ENCODE data around the gene IL22.

Gene IL22

GRCh38 chr12:68250454-68250853, 3.0 kb downstream of the IL22 start:
- no peaks in the 10 kb centered on the region for H3K9me2 ChIP-seq (replicated peaks; ENCODE audit: low read depth, low read length)
- H3K4me2 ChIP-seq (ENCODE audit: low read depth, low read length, poor library complexity, severe bottlenecking), result no peak overlapping the region
- H3K27me3 ChIP-seq (ENCODE audit: insufficient read depth, low read length, poor library complexity, severe bottlenecking), result no peaks in the 10 kb centered on the region
- H3K9me3 ChIP-seq (ENCODE audit: insufficient read depth, low read depth, low read length), result no peaks in the 10 kb centered on the region
- H3F3A ChIP-seq (ENCODE audit: low read depth), result no peaks in the 10 kb centered on the region
- TF ChIP-seq, protein P1, sequence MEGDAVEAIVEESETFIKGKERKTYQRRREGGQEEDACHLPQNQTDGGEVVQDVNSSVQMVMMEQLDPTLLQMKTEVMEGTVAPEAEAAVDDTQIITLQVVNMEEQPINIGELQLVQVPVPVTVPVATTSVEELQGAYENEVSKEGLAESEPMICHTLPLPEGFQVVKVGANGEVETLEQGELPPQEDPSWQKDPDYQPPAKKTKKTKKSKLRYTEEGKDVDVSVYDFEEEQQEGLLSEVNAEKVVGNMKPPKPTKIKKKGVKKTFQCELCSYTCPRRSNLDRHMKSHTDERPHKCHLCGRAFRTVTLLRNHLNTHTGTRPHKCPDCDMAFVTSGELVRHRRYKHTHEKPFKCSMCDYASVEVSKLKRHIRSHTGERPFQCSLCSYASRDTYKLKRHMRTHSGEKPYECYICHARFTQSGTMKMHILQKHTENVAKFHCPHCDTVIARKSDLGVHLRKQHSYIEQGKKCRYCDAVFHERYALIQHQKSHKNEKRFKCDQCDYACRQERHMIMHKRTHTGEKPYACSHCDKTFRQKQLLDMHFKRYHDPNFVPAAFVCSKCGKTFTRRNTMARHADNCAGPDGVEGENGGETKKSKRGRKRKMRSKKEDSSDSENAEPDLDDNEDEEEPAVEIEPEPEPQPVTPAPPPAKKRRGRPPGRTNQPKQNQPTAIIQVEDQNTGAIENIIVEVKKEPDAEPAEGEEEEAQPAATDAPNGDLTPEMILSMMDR (conservative IDR thresholded peaks at IDR 0.05; ENCODE audit: low read length), result no peak
- TF ChIP-seq EZH2phosphoT487 (IDR thresholded peaks at IDR 0.05; ENCODE audit: borderline replicate concordance), result no peak
- no peak overlapping the region for H3K9ac ChIP-seq (ENCODE audit: low read depth, low read length, poor library complexity, severe bottlenecking)
- H2AFZ ChIP-seq (ENCODE audit: low read length), result no peak overlapping the region
- no peaks in the 10 kb centered on the region for H3K36me3 ChIP-seq (ENCODE audit: insufficient read depth, low read length)
- H3K4me3 ChIP-seq (ENCODE audit: low read length, poor library complexity, severe bottlenecking), result no peak overlapping the region
- no peaks in the 10 kb centered on the region for H3K79me2 ChIP-seq (ENCODE audit: insufficient read depth, low read length)
- H4K20me1 ChIP-seq (ENCODE audit: insufficient read depth, low read length, poor library complexity, severe bottlenecking), result no peaks in the 10 kb centered on the region
- H3K4me1 ChIP-seq (ENCODE audit: insufficient read depth, low read length, poor library complexity, severe bottlenecking), result no peaks in the 10 kb centered on the region

DNA sequence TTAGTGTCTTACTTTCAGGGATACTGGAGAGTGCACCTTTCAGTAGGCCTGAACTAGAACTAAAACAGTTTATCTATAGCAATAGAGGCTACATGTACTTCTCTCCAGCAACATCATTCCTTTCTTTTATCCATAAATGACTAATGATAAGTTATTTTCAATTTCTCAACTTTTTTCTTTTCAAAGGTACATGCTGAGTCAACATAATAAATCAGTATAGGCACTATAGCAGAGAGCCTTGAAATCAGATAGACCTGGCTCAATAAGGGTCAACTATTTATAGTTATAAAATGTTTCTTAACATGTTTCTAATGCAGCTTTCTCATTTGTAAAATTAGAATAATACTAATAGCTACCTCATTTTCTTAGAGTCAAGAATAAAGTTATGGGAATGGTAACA, 5.6 kb downstream of the IL22 start:
- Histone ChIP-seq H3K9ac (ENCODE audit: low read depth, low read length, poor library complexity, severe bottlenecking) (no peak overlapping the region), H3K4me3 (ENCODE audit: low read length, poor library complexity, severe bottlenecking) (no peak overlapping the region), H3K9me3 (ENCODE audit: insufficient read depth, low read depth, low read length) (no peaks in the 10 kb centered on the region), H3K27me3 (ENCODE audit: insufficient read depth, low read length, poor library complexity, severe bottlenecking) (no peaks in the 10 kb centered on the region), H3F3A (ENCODE audit: low read depth) (no peaks in the 10 kb centered on the region), H3K36me3 (ENCODE audit: insufficient read depth, low read length) (no peaks in the 10 kb centered on the region), H3K4me2 (ENCODE audit: low read depth, low read length, poor library complexity, severe bottlenecking) (no peak overlapping the region), H3K9me2 (replicated peaks; ENCODE audit: low read depth, low read length) (no peaks in the 10 kb centered on the region), H2AFZ (ENCODE audit: low read length) (no peak overlapping the region), H3K79me2 (ENCODE audit: insufficient read depth, low read length) (no peaks in the 10 kb centered on the region), H3K4me1 (ENCODE audit: insufficient read depth, low read length, poor library complexity, severe bottlenecking) (no peaks in the 10 kb centered on the region), H4K20me1 (ENCODE audit: insufficient read depth, low read length, poor library complexity, severe bottlenecking) (no peaks in the 10 kb centered on the region)
- TF ChIP-seq, protein P1 (conservative IDR thresholded peaks at IDR 0.05; ENCODE audit: low read length), result no peak
- TF ChIP-seq EZH2phosphoT487 (IDR thresholded peaks at IDR 0.05; ENCODE audit: borderline replicate concordance), result no peak

GRCh38 chr12:68246350-68246749, 7.1 kb downstream of the IL22 start:
- H3F3A ChIP-seq (ENCODE audit: low read depth), result no peaks in the 10 kb centered on the region
- H3K27me3 ChIP-seq (ENCODE audit: insufficient read depth, low read length, poor library complexity, severe bottlenecking), result no peaks in the 10 kb centered on the region
- H3K79me2 ChIP-seq (ENCODE audit: insufficient read depth, low read length), result no peaks in the 10 kb centered on the region
- no peak overlapping the region for H3K4me2 ChIP-seq (ENCODE audit: low read depth, low read length, poor library complexity, severe bottlenecking)
- H3K4me3 ChIP-seq (ENCODE audit: low read length, poor library complexity, severe bottlenecking), result no peak overlapping the region
- H3K9me3 ChIP-seq (ENCODE audit: insufficient read depth, low read depth, low read length), result no peaks in the 10 kb centered on the region
- no peak overlapping the region for H2AFZ ChIP-seq (ENCODE audit: low read length)
- H3K36me3 ChIP-seq (ENCODE audit: insufficient read depth, low read length), result no peaks in the 10 kb centered on the region
- H3K9ac ChIP-seq (ENCODE audit: low read depth, low read length, poor library complexity, severe bottlenecking), result no peak overlapping the region
- peaks cover 1% of the 10 kb centered on the region for H3K4me1 ChIP-seq (ENCODE audit: insufficient read depth, low read length, poor library complexity, severe bottlenecking)
- H4K20me1 ChIP-seq (ENCODE audit: insufficient read depth, low read length, poor library complexity, severe bottlenecking), result no peaks in the 10 kb centered on the region
- H3K9me2 ChIP-seq (replicated peaks; ENCODE audit: low read depth, low read length), result no peaks in the 10 kb centered on the region
- TF ChIP-seq EZH2phosphoT487 (IDR thresholded peaks at IDR 0.05; ENCODE audit: borderline replicate concordance), result no peak
- TF ChIP-seq, protein P1 (conservative IDR thresholded peaks at IDR 0.05; ENCODE audit: low read length), result no peak

Data from Loucy (cell line).